ENCODE data around the gene CPOX. TPM values are rescaled to one million over a fixed set of nuclear protein-coding genes. Genes with fewer than 3 reads are reported as not detected.

The CPOX gene
- total RNA-seq, 1 experiment from 2014 or later = 24.7 TPM

DNA sequence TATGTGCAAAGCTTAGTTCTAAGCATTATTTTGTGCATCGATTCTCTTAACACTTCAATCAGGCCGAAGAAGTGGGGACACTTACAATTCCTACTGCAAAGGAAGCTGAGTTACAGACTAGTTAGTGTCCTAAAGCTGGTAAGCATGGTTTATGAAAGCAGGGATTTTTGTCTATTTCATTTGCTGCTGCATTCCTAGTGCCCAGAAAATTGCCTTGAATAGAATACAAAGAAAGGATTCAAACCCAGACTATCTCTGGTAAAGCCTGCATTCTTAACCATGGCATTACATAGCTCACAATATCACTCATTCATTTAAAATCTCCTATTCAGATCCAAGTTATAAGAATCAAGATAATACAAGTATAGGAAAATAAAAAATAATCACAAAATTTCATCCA lies 24.4 kb upstream of the CPOX start:
- H2BK120ac ChIP-seq (ENCODE audit: low read depth, low read length, poor library complexity, severe bottlenecking) = no peak overlapping the region
- H3K27ac ChIP-seq (ENCODE audit: insufficient read length, low read depth, low read length) = no peak overlapping the region
- no peak overlapping the region for H2BK15ac ChIP-seq (ENCODE audit: low read depth, low read length)
- no peak overlapping the region for H3K9ac ChIP-seq (ENCODE audit: extremely low read depth, insufficient read length, low read length)
- no peak overlapping the region for H3K4me3 Mint-ChIP-seq
- no CpG with 5 or more reads among the region's 2 CpGs for WGBS (ENCODE audit: extremely low coverage, insufficient read length, low lambda C conversion rate)
- H3K9me3 ChIP-seq (ENCODE audit: control insufficient read depth, low read depth, low read length) = no peaks in the 10 kb centered on the region
- H3K27me3 Mint-ChIP-seq (ENCODE audit: low read depth) = no peaks in the 10 kb centered on the region
- H3K79me2 ChIP-seq (ENCODE audit: insufficient read depth, low read length) = no peaks in the 10 kb centered on the region
- no peaks in the 10 kb centered on the region for H3K36me3 Mint-ChIP-seq (ENCODE audit: insufficient read depth in 1 of 3, low read depth in 3 of 3)
- H3K23me2 ChIP-seq (ENCODE audit: insufficient read length, low read depth, low read length, poor library complexity, severe bottlenecking) = no peaks in the 10 kb centered on the region
- no peak overlapping the region for H4K91ac ChIP-seq (ENCODE audit: insufficient read length, low read depth, low read length)
- H4K5ac ChIP-seq (ENCODE audit: insufficient read length, low read depth, low read length) = no peak overlapping the region
- TF ChIP-seq, protein P1, sequence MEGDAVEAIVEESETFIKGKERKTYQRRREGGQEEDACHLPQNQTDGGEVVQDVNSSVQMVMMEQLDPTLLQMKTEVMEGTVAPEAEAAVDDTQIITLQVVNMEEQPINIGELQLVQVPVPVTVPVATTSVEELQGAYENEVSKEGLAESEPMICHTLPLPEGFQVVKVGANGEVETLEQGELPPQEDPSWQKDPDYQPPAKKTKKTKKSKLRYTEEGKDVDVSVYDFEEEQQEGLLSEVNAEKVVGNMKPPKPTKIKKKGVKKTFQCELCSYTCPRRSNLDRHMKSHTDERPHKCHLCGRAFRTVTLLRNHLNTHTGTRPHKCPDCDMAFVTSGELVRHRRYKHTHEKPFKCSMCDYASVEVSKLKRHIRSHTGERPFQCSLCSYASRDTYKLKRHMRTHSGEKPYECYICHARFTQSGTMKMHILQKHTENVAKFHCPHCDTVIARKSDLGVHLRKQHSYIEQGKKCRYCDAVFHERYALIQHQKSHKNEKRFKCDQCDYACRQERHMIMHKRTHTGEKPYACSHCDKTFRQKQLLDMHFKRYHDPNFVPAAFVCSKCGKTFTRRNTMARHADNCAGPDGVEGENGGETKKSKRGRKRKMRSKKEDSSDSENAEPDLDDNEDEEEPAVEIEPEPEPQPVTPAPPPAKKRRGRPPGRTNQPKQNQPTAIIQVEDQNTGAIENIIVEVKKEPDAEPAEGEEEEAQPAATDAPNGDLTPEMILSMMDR (conservative IDR thresholded peaks at IDR 0.05) = no peak
- H2BK20ac ChIP-seq (ENCODE audit: low read depth, low read length, poor library complexity, severe bottlenecking) = no peak overlapping the region
- no peaks in the 10 kb centered on the region for H3K27me3 ChIP-seq (ENCODE audit: insufficient read depth, low read length)
- no peak overlapping the region for H2AFZ ChIP-seq (ENCODE audit: low read length)
- H2AK5ac ChIP-seq (ENCODE audit: insufficient read length, low read length) = no peak overlapping the region
- no peak overlapping the region for H2BK12ac ChIP-seq (ENCODE audit: insufficient read length, low read depth, low read length)
- H3K56ac ChIP-seq (ENCODE audit: insufficient read length, low read depth, low read length) = no peak overlapping the region
- no peak overlapping the region for H4K8ac ChIP-seq (replicated peaks; ENCODE audit: insufficient read length, low read depth, low read length)
- no peaks in the 10 kb centered on the region for H3K79me1 ChIP-seq (ENCODE audit: insufficient read depth, low read depth, low read length, poor library complexity, severe bottlenecking)
- H3K14ac ChIP-seq (ENCODE audit: insufficient read depth, low read length) = no peak overlapping the region
- H3K4ac ChIP-seq (ENCODE audit: low read depth, low read length) = no peak overlapping the region
- no peaks in the 10 kb centered on the region for H4K20me1 ChIP-seq (ENCODE audit: control insufficient read depth, insufficient read depth, insufficient read length)
- H2BK5ac ChIP-seq (ENCODE audit: insufficient read length, low read length) = no peak overlapping the region
- H3K9me3 Mint-ChIP-seq = no peaks in the 10 kb centered on the region
- DNase-seq = no peak
- no peak overlapping the region for H3K18ac ChIP-seq (ENCODE audit: insufficient read length, low read depth, low read length)
- H3K4me1 ChIP-seq (ENCODE audit: insufficient read depth, low read length) = no peaks in the 10 kb centered on the region
- H3K23ac ChIP-seq (ENCODE audit: insufficient read length, low read depth, low read length) = no peak overlapping the region
- H3K27ac Mint-ChIP-seq = no peak overlapping the region
- H3K4me1 Mint-ChIP-seq = peaks cover 2% of the 10 kb centered on the region in 2 experiments
- H3T11ph ChIP-seq (ENCODE audit: low read length) = no peak overlapping the region
- H3K4me2 ChIP-seq (ENCODE audit: insufficient read depth, insufficient read length, low read length) = no peak overlapping the region

Measured in H9 (cell line).